Measurements from ENCODE around the gene KIF2A. TPM values are rescaled to one million over a fixed set of nuclear protein-coding genes. Genes with fewer than 3 reads are reported as not detected.

KIF2A gene
- total and polyA plus RNA-seq, 4 donors = 3.5 to 64.3 (median 20.3) TPM

DNA sequence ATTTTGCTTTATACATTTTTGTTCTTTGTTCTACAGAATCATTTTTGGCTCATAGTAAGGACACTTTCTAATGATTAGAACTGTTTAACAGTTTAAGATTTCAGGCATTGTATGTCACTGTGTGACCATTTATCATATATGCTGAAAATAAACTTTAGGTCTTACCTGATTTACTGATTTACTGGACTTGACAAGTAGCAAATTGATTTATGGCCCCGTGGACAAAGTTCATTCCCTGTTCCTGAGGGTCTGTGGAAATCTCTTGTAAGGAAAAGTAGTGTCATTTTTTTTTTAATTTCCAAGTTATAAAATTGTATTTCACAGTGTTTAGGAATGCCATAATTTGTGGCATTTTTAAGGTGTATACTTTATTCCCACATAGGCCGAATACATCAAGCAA, 40.7 kb downstream of the KIF2A start:
- Histone ChIP-seq H3K36me3 (ENCODE audit: control insufficient read depth in 4 of 4, insufficient read depth in 4 of 4, low read length in 4 of 4) (peaks cover 0 to 6% (median 4%) of the 10 kb centered on the region in 4 donors), H3K27me3 (ENCODE audit: control insufficient read depth in 3 of 3, insufficient read depth in 3 of 3, low read length in 2 of 3) (no peaks in the 10 kb centered on the region), H3K4me3 (no peak overlapping the region), H3K4me1 (ENCODE audit: control insufficient read depth in 5 of 5, insufficient read depth in 5 of 5, low read length in 5 of 5) (peaks cover 0 to 2% (median 0%) of the 10 kb centered on the region in 5 donors), H3K9ac (ENCODE audit: insufficient read depth in 1 of 2, low read length in 2 of 2) (no peak overlapping the region), H3K9me3 (ENCODE audit: control insufficient read depth in 4 of 4, insufficient read depth in 3 of 4, low read length in 3 of 4) (no peaks in the 10 kb centered on the region), H3K27ac (ENCODE audit: low read depth in 1 of 2, low read length in 1 of 2) (no peak overlapping the region)
- TF ChIP-seq, protein P1, sequence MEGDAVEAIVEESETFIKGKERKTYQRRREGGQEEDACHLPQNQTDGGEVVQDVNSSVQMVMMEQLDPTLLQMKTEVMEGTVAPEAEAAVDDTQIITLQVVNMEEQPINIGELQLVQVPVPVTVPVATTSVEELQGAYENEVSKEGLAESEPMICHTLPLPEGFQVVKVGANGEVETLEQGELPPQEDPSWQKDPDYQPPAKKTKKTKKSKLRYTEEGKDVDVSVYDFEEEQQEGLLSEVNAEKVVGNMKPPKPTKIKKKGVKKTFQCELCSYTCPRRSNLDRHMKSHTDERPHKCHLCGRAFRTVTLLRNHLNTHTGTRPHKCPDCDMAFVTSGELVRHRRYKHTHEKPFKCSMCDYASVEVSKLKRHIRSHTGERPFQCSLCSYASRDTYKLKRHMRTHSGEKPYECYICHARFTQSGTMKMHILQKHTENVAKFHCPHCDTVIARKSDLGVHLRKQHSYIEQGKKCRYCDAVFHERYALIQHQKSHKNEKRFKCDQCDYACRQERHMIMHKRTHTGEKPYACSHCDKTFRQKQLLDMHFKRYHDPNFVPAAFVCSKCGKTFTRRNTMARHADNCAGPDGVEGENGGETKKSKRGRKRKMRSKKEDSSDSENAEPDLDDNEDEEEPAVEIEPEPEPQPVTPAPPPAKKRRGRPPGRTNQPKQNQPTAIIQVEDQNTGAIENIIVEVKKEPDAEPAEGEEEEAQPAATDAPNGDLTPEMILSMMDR (IDR thresholded peaks at IDR 0.05; ENCODE audit: control extremely low read depth, extremely low read depth) = no peak
- 94 to 96% methylated on average over 2 of the region's 2 CpGs for WGBS, 2 donors
- DNase-seq = no peak
- no peak for ATAC-seq (ENCODE audit: insufficient read depth, low FRiP score)

DNA sequence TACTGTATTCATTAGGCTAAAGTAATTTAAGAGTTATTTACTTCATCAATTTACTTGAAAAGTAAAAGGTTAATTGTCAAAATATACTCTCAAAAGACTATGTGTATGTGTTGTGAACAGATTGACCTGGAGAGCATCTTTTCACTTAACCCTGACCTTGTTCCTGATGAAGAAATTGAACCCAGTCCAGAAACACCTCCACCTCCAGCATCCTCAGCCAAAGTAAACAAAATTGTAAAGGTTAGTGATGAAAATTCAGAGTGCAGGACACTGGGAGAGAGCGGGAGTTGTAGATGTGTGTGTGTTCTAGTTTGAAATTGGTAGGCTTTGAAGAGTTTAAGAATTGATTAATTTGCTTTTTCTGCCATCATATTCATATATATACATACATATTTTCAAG, 41.9 kb downstream of the KIF2A start:
- H3K4me3 ChIP-seq = no peak overlapping the region
- TF ChIP-seq, protein P1 (IDR thresholded peaks at IDR 0.05; ENCODE audit: control extremely low read depth, extremely low read depth) = no peak
- H3K4me1 ChIP-seq (ENCODE audit: control insufficient read depth in 5 of 5, insufficient read depth in 5 of 5, low read length in 5 of 5) = no peaks in the 10 kb centered on the region
- H3K36me3 ChIP-seq (ENCODE audit: control insufficient read depth in 4 of 4, insufficient read depth in 4 of 4, low read length in 4 of 4) = peaks cover 0 to 9% (median 4%) of the 10 kb centered on the region in 4 donors
- no peaks in the 10 kb centered on the region for H3K9me3 ChIP-seq (ENCODE audit: control insufficient read depth in 4 of 4, insufficient read depth in 3 of 4, low read length in 3 of 4)
- no peak overlapping the region for H3K27ac ChIP-seq (ENCODE audit: low read depth in 1 of 2, low read length in 1 of 2)
- DNase-seq (no peak), ATAC-seq (ENCODE audit: insufficient read depth, low FRiP score) (no peak)
- 98 to 100% methylated on average over 1 of the region's 1 CpG for WGBS, 2 donors
- H3K9ac ChIP-seq (ENCODE audit: insufficient read depth in 1 of 2, low read length in 2 of 2) = no peak overlapping the region
- H3K27me3 ChIP-seq (ENCODE audit: control insufficient read depth in 3 of 3, insufficient read depth in 3 of 3, low read length in 2 of 3) = no peaks in the 10 kb centered on the region

DNA sequence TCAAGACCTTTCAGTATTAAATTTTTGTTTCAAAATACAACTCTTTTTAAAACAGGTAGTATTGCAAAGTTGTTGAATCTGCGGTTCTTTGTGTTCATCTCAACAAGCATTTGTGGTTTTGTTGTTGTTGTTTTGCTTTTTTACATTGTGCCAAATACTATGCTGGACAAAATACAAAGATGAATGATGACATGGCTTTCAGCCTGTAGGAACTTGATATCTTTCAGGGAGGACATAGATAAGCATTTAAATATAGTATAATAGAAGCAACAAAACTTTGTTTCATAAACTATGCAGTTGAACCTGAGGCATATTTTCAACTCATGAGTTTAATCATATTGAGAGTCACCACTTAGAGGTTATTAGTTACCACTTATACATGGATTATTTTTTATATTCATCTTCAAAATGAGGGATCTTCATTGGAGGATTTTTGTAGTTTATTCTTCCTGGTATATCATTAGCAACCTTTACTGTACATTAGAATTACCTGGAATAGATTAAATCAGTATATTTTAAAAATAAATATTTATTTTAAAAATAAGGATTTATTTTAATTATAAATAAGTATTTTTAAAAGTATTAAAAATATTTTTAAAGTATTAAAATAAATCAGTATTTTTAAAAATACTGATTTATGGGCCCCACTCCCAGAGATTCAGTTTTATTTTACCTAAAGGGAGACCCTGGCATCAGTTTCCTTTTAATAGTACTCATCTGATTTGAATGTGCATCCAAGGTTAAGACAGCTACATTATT, 42.9 kb downstream of the KIF2A start:
- peaks cover 0 to 15% (median 4%) of the 10 kb centered on the region in 4 donors for H3K36me3 ChIP-seq (ENCODE audit: control insufficient read depth in 4 of 4, insufficient read depth in 4 of 4, low read length in 4 of 4)
- WGBS, 2 donors = 97 to 98% methylated on average over 1 of the region's 1 CpG
- DNase-seq (no peak), ATAC-seq (ENCODE audit: insufficient read depth, low FRiP score) (no peak)
- H3K27me3 ChIP-seq (ENCODE audit: control insufficient read depth in 3 of 3, insufficient read depth in 3 of 3, low read length in 2 of 3) = no peaks in the 10 kb centered on the region
- H3K9ac ChIP-seq (ENCODE audit: insufficient read depth in 1 of 2, low read length in 2 of 2) = no peak overlapping the region
- H3K4me3 ChIP-seq = no peak overlapping the region
- H3K9me3 ChIP-seq (ENCODE audit: control insufficient read depth in 4 of 4, insufficient read depth in 3 of 4, low read length in 3 of 4) = no peaks in the 10 kb centered on the region
- H3K4me1 ChIP-seq (ENCODE audit: control insufficient read depth in 5 of 5, insufficient read depth in 5 of 5, low read length in 5 of 5) = no peaks in the 10 kb centered on the region
- TF ChIP-seq, protein P1 (IDR thresholded peaks at IDR 0.05; ENCODE audit: control extremely low read depth, extremely low read depth) = no peak
- no peak overlapping the region for H3K27ac ChIP-seq (ENCODE audit: low read depth in 1 of 2, low read length in 1 of 2)
